ENCODE results near the gene BOLA3.
"Not testable (repeated sequence)": the region's sequence is repeated elsewhere in the genome, so short reads cannot be mapped to it uniquely, and the experiment has no call there.

The BOLA3 gene

DNA sequence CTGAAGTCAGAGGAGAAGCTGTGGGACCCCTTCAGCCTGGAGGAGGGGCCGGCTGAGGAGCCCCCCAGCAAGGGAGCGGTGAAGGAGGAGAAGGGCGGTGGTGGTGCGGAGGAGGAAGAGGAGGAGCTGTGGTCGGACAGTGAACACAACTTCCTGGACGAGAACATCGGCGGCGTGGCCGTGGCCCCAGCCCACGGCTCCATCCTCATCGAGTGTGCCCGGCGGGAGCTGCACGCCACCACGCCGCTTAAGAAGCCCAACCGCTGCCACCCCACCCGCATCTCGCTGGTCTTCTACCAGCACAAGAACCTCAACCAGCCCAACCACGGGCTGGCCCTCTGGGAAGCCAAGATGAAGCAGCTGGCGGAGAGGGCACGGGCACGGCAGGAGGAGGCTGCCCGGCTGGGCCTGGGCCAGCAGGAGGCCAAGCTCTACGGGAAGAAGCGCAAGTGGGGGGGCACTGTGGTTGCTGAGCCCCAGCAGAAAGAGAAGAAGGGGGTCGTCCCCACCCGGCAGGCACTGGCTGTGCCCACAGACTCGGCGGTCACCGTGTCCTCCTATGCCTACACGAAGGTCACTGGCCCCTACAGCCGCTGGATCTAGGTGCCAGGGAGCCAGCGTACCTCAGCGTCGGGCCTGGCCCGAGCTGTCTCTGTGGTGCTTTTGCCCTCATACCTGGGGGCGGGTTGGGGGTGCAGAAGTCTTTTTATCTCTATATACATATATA is 46.0 kb downstream of the BOLA3 start:
- no peak for DNase-seq (ENCODE audit: low spot score)

DNA sequence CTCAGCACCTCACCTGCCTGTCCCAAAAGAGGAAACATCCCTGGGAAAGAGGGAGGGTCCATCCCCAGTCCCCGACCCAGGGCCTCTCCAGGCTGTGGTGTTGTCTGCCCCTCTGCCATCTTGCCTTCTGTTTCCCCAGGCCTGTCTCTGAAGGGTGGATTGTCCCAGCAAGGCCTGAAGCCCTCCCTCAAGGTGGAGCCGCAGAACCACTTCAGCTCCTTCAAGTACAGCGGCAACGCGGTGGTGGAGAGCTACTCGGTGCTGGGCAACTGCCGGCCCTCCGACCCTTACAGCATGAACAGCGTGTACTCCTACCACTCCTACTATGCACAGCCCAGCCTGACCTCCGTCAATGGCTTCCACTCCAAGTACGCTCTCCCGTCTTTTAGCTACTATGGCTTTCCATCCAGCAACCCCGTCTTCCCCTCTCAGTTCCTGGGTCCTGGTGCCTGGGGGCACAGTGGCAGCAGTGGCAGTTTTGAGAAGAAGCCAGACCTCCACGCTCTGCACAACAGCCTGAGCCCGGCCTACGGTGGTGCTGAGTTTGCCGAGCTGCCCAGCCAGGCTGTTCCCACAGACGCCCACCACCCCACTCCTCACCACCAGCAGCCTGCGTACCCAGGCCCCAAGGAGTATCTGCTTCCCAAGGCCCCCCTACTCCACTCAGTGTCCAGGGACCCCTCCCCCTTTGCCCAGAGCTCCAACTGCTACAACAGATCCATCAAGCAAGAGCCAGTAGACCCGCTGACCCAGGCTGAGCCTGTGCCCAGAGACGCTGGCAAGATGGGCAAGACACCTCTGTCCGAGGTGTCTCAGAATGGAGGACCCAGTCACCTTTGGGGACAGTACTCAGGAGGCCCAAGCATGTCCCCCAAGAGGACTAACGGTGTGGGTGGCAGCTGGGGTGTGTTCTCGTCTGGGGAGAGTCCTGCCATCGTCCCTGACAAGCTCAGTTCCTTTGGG is 47.2 kb downstream of the BOLA3 start:
- DNase-seq (ENCODE audit: low spot score): no peak

DNA sequence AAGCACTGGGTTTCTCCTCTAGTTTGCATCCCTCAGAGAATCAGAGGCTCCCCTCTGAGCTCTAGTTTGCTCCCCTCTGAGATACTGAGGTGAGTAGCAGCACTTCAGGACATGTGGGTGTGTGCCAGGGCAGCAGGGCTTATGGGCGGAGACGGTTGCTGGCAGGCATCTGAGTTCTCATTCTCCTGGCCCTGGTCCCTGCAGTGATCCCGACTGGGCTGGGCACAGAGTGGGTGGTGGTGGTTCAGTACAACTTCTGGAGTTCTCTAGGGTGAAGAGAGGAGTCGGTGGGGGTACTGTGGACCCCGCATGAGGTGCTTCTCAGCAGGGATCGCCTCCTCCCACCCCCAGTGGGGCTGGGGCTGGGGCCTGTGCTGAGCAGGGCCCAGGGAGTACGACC is 47.9 kb downstream of the BOLA3 start:
- no peak for DNase-seq (ENCODE audit: low spot score)

DNA sequence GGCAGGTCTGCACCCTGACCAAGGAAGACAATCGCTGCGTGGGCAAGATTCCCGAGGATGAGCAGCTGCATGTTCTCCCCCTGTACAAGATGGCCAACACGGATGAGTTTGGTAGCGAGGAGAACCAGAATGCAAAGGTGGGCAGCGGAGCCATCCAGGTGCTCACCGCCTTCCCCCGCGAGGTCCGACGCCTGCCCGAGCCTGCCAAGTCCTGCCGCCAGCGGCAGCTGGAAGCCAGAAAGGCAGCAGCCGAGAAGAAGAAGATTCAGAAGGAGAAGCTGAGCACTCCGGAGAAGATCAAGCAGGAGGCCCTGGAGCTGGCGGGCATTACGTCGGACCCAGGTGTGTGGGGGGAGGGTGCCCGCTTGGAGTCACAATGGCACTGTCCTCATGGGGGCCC is 48.4 kb downstream of the BOLA3 start:
- no peak for DNase-seq (ENCODE audit: low spot score)

DNA sequence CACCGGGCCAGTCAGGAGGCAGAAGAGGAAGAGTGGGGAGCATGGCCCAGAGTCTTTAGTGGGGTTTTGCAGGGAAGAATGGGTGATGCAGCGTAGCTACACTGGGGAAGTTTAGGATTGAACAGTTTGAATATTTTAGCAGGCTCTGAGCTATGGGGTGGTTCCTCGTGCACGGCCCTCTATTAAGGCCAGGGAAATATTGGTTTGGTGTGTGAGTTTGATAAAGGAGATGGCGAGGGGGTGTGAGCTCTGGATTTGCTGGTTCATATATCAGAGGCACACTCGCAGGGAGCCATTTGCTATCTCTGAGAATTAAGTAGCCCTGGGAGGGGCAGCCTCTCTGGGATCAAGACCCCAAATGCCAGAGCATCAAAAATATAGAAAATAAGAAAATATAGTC is 50.1 kb downstream of the BOLA3 start:
- no peak for DNase-seq (ENCODE audit: low spot score)

DNA sequence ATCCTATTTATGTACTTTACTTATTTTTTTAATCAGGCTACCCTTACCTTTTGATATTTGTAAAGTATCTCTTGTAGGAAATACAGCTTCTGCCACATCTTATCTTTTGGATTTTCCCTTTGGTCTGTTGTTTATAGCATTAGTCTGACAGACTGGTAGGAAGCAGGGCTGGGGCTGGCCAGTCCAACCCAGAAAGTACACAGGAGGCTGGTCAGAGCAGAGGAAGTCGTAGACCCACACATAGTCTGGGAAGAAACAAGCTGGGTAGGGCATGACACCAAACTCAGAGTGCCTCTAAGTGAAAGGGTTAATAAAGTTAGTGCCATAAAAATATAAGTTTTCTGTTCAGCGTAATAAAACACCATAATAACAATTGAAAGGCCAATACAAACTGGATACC is 51.7 kb downstream of the BOLA3 start:
- DNase-seq (ENCODE audit: low spot score): no peak

DNA sequence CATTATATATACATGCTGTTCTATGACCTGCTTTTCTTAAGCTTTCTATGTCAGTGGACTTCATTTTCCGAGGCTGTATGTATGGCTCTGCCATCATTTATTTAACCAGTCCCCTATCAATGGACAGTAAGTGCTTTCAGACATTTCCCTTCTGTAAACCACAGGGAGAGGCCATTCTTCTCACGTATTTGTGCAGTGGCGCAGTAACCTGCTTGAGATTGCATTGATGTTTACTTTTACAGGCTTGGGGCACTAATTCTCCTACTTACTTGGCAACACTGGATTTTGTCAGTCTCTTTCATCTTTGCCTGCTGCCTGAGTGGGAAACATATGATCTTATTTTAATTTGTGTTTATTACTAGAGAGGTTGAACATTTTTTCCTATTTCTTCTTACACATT is 52.1 kb downstream of the BOLA3 start:
- DNase-seq (ENCODE audit: low spot score): no peak

DNA sequence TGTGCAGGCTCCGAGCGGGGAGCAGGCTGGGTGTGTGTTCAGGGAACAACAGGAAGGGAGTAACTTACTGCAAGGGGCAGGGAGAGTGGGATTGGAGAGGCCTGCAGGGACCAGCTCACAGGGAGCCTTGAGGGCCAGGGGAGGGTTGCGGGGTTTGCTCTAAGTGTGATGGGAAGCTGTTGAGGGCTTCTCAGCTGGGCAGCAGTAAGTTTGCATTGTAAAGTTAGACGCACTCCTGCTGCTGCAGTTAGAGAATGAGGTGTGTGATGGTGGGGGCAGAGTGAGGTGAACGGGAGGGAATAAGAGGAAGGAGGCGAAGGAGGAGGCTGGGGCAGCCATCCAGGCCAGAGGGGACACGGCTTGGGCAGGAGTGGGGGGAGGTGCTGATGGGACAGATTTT is 53.4 kb downstream of the BOLA3 start:
- no peak for DNase-seq (ENCODE audit: low spot score)

DNA sequence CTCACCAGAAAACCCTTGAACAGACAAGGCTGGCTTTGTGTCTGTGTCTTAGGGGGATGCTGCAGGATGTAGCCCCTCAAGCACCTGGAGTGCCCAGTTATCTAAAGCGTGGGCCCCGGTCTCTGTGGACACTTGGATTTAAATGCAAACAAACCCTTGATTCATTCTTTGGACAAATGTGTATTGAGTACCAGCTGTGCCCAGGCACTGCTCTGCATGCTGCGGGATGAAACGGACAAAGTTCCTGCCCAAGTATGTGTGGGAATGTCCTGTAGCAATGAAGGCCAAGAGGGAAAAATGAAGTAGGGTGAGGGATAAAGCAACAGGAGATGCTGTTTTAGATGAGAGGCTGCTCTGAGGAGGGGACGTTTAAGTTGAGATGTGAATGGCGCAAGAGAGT is 53.9 kb downstream of the BOLA3 start:
- DNase-seq (ENCODE audit: low spot score): no peak

DNA sequence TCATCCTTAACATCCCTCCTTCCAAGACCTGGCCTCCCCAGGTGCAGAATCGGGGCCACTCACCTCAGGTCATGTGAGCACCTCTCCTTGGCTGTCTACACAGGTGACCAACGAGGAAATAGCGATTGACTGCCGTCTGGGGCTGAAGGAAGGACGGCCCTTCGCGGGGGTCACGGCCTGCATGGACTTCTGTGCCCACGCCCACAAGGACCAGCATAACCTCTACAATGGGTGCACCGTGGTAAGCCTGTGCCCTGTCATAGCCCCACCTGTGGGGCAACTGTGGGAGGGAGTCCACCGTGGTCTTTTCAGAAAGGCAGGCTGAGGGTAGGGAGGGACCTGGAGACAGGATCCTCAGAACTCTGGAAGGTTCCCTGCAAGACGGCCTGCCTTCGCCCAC is 54.3 kb downstream of the BOLA3 start:
- no peak for DNase-seq (ENCODE audit: low spot score)

DNA sequence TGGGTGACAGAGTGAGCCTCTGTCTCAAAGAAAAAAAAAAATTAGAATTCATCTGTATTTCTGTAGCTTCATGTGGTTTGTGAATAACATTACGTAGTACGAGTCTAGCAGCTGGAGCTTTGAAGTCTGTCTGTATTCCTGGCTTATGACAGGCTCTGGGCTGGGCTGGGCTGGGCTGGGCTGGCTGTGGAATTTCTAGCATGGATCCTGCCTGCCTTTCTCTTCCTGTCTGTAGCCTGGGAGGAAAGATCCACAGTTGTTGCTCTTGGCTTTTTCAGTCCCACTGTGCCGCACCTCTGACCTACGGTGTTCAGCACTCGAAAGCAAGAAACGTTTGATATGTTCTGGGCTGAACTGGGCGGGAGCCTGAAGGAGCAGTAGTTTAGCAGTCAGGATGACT is 55.4 kb downstream of the BOLA3 start:
- no peak for DNase-seq (ENCODE audit: low spot score)

DNA sequence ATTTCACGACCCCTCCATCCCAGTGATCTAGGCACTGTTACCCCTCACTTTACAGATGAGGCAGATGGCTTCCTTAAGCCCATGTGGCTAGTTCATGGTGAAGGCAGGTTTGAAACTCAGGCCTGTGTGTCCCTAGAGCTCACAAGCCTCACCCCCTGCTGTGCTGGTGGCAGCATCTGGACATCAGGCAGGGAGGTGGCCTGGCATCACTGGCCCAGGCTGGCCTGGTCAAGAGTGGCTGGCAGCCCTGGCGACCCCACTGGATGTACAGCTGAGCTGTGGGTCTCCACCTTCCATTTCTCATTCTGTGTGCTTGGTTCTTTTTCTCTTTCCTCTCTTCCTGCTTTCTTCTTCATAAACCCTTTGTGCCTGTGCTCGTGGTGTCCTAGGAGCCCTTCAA is 56.3 kb downstream of the BOLA3 start:
- DNase-seq (ENCODE audit: low spot score): no peak

DNA sequence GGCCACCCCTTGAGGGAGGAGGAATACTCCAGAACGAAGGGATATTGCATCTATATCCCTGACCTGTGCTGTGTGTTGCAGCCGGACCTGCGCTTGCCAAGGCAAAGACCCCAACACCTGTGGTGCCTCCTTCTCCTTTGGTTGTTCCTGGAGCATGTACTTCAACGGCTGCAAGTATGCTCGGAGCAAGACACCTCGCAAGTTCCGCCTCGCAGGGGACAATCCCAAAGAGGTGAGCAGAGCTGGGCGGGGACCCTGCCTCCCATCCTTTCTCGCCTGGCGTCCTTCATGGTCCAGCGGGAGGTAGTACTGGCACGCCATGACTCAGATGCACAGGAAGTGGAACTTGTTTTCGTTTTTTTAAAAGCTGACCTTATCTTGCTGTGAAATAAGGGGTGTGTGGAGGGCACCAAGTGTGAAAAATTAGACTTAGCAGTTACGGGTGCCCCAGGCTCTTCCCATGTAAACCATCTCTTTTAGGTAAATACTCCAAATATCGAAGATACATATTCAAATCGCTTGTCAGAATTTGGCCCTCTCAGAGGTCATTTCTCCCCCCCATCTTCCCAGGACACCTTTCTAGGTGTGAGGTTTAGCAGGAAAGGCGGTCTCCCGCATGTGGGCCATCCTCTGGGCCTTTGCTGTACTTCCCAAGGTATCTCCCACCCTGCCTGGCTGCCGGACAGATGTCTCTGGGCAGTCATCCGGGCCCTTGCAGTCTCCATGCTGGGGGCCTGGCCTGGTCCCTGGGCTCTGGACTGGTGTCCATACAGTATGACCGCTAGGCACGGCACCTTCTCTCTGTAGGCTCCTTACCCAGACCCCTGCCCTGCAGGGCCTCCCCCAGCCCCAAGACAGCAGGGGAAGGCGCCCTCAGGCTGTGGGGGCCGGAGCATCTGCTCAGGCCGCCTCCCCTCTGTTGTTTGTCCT is 57.6 kb downstream of the BOLA3 start:
- DNase-seq (ENCODE audit: low spot score): no peak

DNA sequence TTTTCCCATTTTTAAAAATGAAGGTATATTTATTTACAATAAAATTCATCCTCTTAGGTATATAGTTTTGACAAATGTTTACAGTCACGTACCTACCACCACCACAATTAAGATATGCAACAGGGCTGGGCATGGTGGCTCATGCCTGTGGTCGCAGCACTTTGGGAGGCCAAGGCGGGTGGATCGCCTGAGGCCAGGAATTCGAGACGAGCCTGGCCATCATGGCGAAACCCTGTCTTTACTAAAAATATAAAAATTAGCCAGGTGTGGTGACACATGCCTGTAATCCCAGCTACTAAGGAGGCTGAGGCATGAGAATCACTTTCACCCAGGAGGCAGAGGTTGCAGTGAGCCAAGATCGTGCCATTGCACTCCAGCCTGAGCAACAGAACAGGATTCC is 59.0 kb downstream of the BOLA3 start:
- not testable (repeated sequence) for DNase-seq (ENCODE audit: low spot score)

DNA sequence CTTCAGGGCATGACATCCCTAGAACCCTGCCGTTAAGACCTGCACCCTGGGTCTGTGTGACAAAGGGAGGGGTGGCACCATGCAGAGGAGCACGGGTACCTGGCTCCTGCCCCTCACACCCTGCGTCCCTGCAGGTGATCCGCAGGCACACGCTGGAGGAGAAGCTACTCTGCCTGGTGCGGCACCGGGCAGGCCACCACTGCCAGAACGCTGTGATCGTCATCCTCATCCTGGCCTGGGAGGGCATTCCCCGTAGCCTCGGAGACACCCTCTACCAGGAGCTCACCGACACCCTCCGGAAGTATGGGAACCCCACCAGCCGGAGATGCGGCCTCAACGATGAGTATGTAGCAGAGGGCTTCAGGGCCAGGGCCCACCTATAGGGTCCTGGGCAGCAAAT is 60.0 kb downstream of the BOLA3 start:
- no peak for DNase-seq (ENCODE audit: low spot score)

DNA sequence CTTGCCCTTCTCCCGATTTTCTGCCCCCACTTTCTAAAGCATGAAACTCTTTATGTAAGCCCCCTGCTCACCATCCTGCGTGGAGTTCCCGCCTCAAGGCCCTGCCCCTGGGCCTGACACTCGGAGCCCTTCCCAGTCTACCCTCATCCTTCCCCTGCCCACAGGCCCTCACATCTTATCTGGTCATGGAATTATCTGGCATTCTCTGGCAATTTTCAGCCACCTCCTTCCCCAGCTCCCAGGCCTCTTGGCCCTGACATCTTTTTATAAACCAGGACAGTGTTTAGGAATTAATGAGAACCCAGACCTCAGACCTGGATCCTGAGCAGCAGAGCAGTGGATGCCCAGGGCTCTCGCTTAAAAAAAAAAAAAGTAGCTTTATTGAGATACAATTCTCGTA is 61.7 kb downstream of the BOLA3 start:
- no peak for DNase-seq (ENCODE audit: low spot score)
